ENCODE results near the gene PCF11.
"Not testable (repeated sequence)": the region's sequence is repeated elsewhere in the genome, so short reads cannot be mapped to it uniquely, and the experiment has no call there.

Gene PCF11

GRCh38 chr11:83193315-83194280 is 36.7 kb downstream of the PCF11 start, which contains the start of gene ANKRD42:
Gene ANKRD42, plus strand, starts transcription at chr11:83193712. Its CDS starts 959 bp downstream, at chr11:83194671.
- peak; percentile 84 to 95 for DNase-seq

GRCh38 chr11:83194281-83195142 is 37.6 kb downstream of the PCF11 start:
- DNase-seq: peak in 1 of 2 experiments; percentile 15

- no peak for DNase-seq
Observed at GRCh38 chr11:83195143-83195466, 38.2 kb downstream of the PCF11 start.

GRCh38 chr11:83195649-83196048 is 38.7 kb downstream of the PCF11 start:
- DNase-seq: no peak

- DNase-seq: no peak
Observed at GRCh38 chr11:83200035-83200434, 43.1 kb downstream of the PCF11 start.

GRCh38 chr11:83205608-83206185 is 48.8 kb downstream of the PCF11 start:
- no peak for DNase-seq

- no peak for DNase-seq
Observed at GRCh38 chr11:83206221-83206620, 49.3 kb downstream of the PCF11 start.

- not testable (repeated sequence) for DNase-seq
Observed at GRCh38 chr11:83206771-83207382, 49.9 kb downstream of the PCF11 start.

GRCh38 chr11:83219095-83219494 is 62.2 kb downstream of the PCF11 start:
- DNase-seq: peak in 1 of 2 experiments; percentile 33

- DNase-seq: no peak
Observed at GRCh38 chr11:83220260-83220659, 63.3 kb downstream of the PCF11 start.

GRCh38 chr11:83221694-83222093 is 64.8 kb downstream of the PCF11 start:
- DNase-seq: no peak

- DNase-seq: no peak
Observed at GRCh38 chr11:83222499-83222898, 65.6 kb downstream of the PCF11 start.

- no peak for DNase-seq
Observed at GRCh38 chr11:83223457-83223856, 66.5 kb downstream of the PCF11 start.

- no peak for DNase-seq
Observed at GRCh38 chr11:83235825-83236224, 78.9 kb downstream of the PCF11 start.

Data from NCI-H2081 (cell line).